GM12891 (cell line): Measurements from ENCODE around the gene NANOS2.

Experiments
- PAX5 ChIP-seq: IDR thresholded peaks from 2 replicates; pipeline ENCODE4 v1.6.1; 2011; ENCODE audit warnings: low read length, moderate library complexity, mild to moderate bottlenecking; ENCODE audit not compliant: insufficient read depth, severe bottlenecking
- POLR2A ChIP-seq: IDR thresholded peaks from 2 replicates; pipeline ENCODE4 v1.6.1; 2011; ENCODE audit warnings: low read depth, low read length, control low read depth
- POLR2AphosphoS5 ChIP-seq: IDR thresholded peaks from 2 replicates; pipeline ENCODE4 v1.6.1; 2011; ENCODE audit warnings: low read depth, low read length, control low read depth
- SPI1 ChIP-seq: IDR thresholded peaks from 2 replicates; pipeline ENCODE4 v1.6.1; 2011; ENCODE audit warnings: low read depth, low read length, control low read depth
- TAF1 ChIP-seq: IDR thresholded peaks from 2 replicates; pipeline ENCODE4 v1.6.1; 2011; ENCODE audit warnings: low read depth, low read length, control low read depth

- TF ChIP-seq POLR2AphosphoS5 (no peak), TAF1 (no peak), POLR2A (no peak), SPI1 (no peak), PAX5 (no peak)
Measured at GRCh38 chr19:45883586-45883880, 31.0 kb downstream of the NANOS2 start.
